ENCODE data around the gene RREB1.

DNA sequence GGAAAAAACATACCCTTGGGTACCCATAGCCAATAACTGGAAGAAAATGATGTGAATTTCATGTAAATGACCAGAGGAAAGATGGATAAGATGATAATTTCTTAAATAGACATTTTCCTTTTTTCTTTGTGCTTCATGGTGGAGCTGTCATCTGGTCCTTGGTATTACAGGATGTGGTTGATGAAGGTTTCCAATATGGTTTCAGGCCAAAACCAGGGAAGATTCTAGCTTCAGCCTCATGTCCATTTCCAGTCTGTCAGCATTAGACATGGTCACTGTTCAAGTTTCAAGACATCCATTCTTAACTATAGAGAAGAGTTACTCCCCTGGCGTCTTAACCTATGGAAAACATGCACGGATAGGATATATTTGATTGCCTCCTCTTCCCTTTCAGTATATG is 141.6 kb downstream of the RREB1 start:
- no peak for TF ChIP-seq EP300 (IDR thresholded peaks at IDR 0.05)
- TF ChIP-seq, protein P1, sequence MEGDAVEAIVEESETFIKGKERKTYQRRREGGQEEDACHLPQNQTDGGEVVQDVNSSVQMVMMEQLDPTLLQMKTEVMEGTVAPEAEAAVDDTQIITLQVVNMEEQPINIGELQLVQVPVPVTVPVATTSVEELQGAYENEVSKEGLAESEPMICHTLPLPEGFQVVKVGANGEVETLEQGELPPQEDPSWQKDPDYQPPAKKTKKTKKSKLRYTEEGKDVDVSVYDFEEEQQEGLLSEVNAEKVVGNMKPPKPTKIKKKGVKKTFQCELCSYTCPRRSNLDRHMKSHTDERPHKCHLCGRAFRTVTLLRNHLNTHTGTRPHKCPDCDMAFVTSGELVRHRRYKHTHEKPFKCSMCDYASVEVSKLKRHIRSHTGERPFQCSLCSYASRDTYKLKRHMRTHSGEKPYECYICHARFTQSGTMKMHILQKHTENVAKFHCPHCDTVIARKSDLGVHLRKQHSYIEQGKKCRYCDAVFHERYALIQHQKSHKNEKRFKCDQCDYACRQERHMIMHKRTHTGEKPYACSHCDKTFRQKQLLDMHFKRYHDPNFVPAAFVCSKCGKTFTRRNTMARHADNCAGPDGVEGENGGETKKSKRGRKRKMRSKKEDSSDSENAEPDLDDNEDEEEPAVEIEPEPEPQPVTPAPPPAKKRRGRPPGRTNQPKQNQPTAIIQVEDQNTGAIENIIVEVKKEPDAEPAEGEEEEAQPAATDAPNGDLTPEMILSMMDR (IDR thresholded peaks at IDR 0.05), result no peak
- TF ChIP-seq POLR2A (IDR thresholded peaks at IDR 0.05), result no peak
- no peak for TF ChIP-seq POLR2AphosphoS5 (IDR thresholded peaks at IDR 0.05)

Measured in upper lobe of left lung (tissue), 4 donors.